Measurements from ENCODE around the gene DNAJB1. TPM values are rescaled to one million over a fixed set of nuclear protein-coding genes. Genes with fewer than 3 reads are reported as not detected.

Gene DNAJB1
- total and polyA plus RNA-seq, 2 experiments from 2014 or later = 43.2 to 53.3 TPM

- peaks cover 34% of the 10 kb centered on the region for H3K36me3 Mint-ChIP-seq (ENCODE audit: low read depth)
- Histone ChIP-seq H3K27me3 (ENCODE audit: insufficient read depth) (no peaks in the 10 kb centered on the region), H3K27ac (ENCODE audit: low read depth) (no peak overlapping the region), H3K9me2 (ENCODE audit: insufficient read depth) (no peaks in the 10 kb centered on the region), H3F3A (replicated peaks; ENCODE audit: low read depth) (peaks cover 37% of the 10 kb centered on the region), H3K4me2 (peak overlapping the region; percentile 99), H2AFZ (no peak overlapping the region), H3K4me3 (peak overlapping the region; percentile 97), H3K79me2 (replicated peaks; ENCODE audit: insufficient read depth) (peaks cover 31% of the 10 kb centered on the region), H3K36me3 (ENCODE audit: insufficient read depth) (peaks cover 3% of the 10 kb centered on the region), H4K20me1 (replicated peaks; ENCODE audit: insufficient read depth) (peaks cover 24% of the 10 kb centered on the region; the same call in 1 of the 2 replicates), H3K4me1 (ENCODE audit: insufficient read depth) (peaks cover 11% of the 10 kb centered on the region; the same call in 1 of the 2 replicates)
- peaks cover 11% of the 10 kb centered on the region for H3K27me3 Mint-ChIP-seq (ENCODE audit: insufficient read depth, low read depth, poor library complexity)
- TF ChIP-seq ETS1 (IDR thresholded peaks at IDR 0.05) = no peak
- no peak for TF ChIP-seq ZNF331 (CRISPR knock-in tag; IDR thresholded peaks at IDR 0.05; ENCODE audit: low read depth)
- no peak for TF ChIP-seq NANOG (IDR thresholded peaks at IDR 0.05; ENCODE audit: borderline replicate concordance)
- no peak for TF ChIP-seq ZNF114 (CRISPR knock-in tag; IDR thresholded peaks at IDR 0.05)
- TF ChIP-seq EZH2 (IDR thresholded peaks at IDR 0.05; ENCODE audit: low read depth, unreplicated experiment) = no peak
- TF ChIP-seq JUNB (IDR thresholded peaks at IDR 0.05; ENCODE audit: unreplicated experiment) = no peak
- TF ChIP-seq CTCF (conservative IDR thresholded peaks at IDR 0.05; ENCODE audit: low read depth in 2 of 2) = no peak
- peaks cover 26% of the 10 kb centered on the region for H3K4me1 Mint-ChIP-seq
- H3K4me3 Mint-ChIP-seq = peak overlapping the region; percentile 93
- no peaks in the 10 kb centered on the region; the same call in 2 of the 3 replicates for H3K9me3 Mint-ChIP-seq
- DNase-seq (ENCODE audit: low spot score) (no peak), ATAC-seq (no peak)
- H3K27ac Mint-ChIP-seq = peak overlapping the region; percentile 81
Observed at GRCh38 chr19:14517446-14517839, 754 bp downstream of the DNAJB1 start.

- peaks cover 26% of the 10 kb centered on the region for H3K4me1 Mint-ChIP-seq
- H3K4me3 Mint-ChIP-seq = peak overlapping the region; percentile 93
- Histone ChIP-seq H3F3A (replicated peaks; ENCODE audit: low read depth) (peaks cover 34% of the 10 kb centered on the region), H3K36me3 (ENCODE audit: insufficient read depth) (peaks cover 3% of the 10 kb centered on the region), H3K4me1 (ENCODE audit: insufficient read depth) (peaks cover 11% of the 10 kb centered on the region; the same call in 1 of the 2 replicates), H3K27ac (ENCODE audit: low read depth) (no peak overlapping the region), H2AFZ (no peak overlapping the region), H3K27me3 (ENCODE audit: insufficient read depth) (no peaks in the 10 kb centered on the region), H3K4me3 (peak overlapping the region; percentile 97), H4K20me1 (replicated peaks; ENCODE audit: insufficient read depth) (peaks cover 24% of the 10 kb centered on the region; the same call in 1 of the 2 replicates), H3K4me2 (peak overlapping the region; percentile 99), H3K79me2 (replicated peaks; ENCODE audit: insufficient read depth) (peaks cover 31% of the 10 kb centered on the region), H3K9me2 (ENCODE audit: insufficient read depth) (no peaks in the 10 kb centered on the region)
- H3K9me3 Mint-ChIP-seq = no peaks in the 10 kb centered on the region; the same call in 2 of the 3 replicates
- TF ChIP-seq ZNF114 (CRISPR knock-in tag; IDR thresholded peaks at IDR 0.05) = no peak
- TF ChIP-seq CREB1 (CRISPR knock-in tag; IDR thresholded peaks at IDR 0.05; ENCODE audit: low read depth) = no peak
- no peak for TF ChIP-seq REST (IDR thresholded peaks at IDR 0.05; ENCODE audit: unreplicated experiment)
- TF ChIP-seq EZH2 (IDR thresholded peaks at IDR 0.05; ENCODE audit: low read depth, unreplicated experiment) = no peak
- TF ChIP-seq EZH2phosphoT487 (IDR thresholded peaks at IDR 0.05; ENCODE audit: unreplicated experiment) = no peak
- no peak for TF ChIP-seq STAT1 (IDR thresholded peaks at IDR 0.05; ENCODE audit: unreplicated experiment)
- H3K36me3 Mint-ChIP-seq (ENCODE audit: low read depth) = peaks cover 34% of the 10 kb centered on the region
- ATAC-seq (no peak), DNase-seq (ENCODE audit: low spot score) (no peak)
- peak overlapping the region; percentile 81 for H3K27ac Mint-ChIP-seq
- H3K27me3 Mint-ChIP-seq (ENCODE audit: insufficient read depth, low read depth, poor library complexity) = peaks cover 11% of the 10 kb centered on the region
Observed at GRCh38 chr19:14516746-14517438, 1.3 kb downstream of the DNAJB1 start.

Measured in GM23338 (cell line).